ENCODE measurements around the gene ESRRG.

DNA sequence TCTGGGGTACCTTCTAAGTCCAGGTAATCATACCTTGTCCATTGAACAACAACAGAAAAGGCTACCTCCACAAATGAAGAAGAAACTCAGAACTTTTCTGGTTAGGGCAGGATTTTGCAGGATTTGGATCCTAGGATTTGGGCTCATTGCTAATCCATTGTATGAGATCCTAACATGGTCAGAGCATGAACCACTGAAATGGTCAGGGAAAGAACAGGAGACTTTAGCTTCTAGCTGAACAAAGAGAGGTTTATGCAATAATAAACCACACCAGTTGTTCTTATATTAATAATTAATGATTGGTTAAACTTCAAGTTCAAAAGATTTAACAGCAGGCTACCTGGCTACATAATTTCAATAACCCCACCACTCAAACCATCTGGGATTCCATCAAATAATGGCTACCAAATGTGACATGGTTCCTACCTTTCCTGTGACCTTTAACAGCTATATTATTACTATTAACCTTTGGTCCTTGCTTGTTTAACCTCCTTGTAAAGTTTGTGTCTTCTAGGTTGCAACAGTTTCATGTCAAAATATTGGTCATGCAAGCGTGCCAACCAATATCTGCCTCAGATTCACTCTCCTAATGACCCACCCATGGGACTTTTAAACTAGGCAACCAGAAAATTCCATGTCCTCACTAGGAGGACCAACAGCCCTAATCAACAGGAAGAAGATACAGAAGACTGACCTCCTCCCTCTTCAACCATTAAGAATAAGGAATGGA lies 239.4 kb downstream of the ESRRG start:
- TF ChIP-seq, protein P1, sequence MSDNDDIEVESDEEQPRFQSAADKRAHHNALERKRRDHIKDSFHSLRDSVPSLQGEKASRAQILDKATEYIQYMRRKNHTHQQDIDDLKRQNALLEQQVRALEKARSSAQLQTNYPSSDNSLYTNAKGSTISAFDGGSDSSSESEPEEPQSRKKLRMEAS (IDR thresholded peaks at IDR 0.05; ENCODE audit: insufficient read depth, insufficient read length), result no peak
- TF ChIP-seq FOS (IDR thresholded peaks at IDR 0.05; ENCODE audit: borderline replicate concordance, insufficient read depth, low read length), result no peak
- TF ChIP-seq, protein P2, sequence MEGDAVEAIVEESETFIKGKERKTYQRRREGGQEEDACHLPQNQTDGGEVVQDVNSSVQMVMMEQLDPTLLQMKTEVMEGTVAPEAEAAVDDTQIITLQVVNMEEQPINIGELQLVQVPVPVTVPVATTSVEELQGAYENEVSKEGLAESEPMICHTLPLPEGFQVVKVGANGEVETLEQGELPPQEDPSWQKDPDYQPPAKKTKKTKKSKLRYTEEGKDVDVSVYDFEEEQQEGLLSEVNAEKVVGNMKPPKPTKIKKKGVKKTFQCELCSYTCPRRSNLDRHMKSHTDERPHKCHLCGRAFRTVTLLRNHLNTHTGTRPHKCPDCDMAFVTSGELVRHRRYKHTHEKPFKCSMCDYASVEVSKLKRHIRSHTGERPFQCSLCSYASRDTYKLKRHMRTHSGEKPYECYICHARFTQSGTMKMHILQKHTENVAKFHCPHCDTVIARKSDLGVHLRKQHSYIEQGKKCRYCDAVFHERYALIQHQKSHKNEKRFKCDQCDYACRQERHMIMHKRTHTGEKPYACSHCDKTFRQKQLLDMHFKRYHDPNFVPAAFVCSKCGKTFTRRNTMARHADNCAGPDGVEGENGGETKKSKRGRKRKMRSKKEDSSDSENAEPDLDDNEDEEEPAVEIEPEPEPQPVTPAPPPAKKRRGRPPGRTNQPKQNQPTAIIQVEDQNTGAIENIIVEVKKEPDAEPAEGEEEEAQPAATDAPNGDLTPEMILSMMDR (IDR thresholded peaks at IDR 0.05; ENCODE audit: extremely low read depth in 1 of 2, insufficient read depth in 1 of 2, low read depth in 1 of 2, low read length in 2 of 2), result no peak
- no peak for TF ChIP-seq POLR2A (IDR thresholded peaks at IDR 0.05; ENCODE audit: low read depth, low read length)
- TF ChIP-seq POLR2AphosphoS5 (IDR thresholded peaks at IDR 0.05; ENCODE audit: insufficient read depth, low read depth, low read length), result no peak
